HepG2 (cell line): ENCODE measurements around the gene MGAT5. TPM values are rescaled to one million over a fixed set of nuclear protein-coding genes. Genes with fewer than 3 reads are reported as not detected.

ENCODE experiments used
- AHDC1 ChIP-seq: sonication (generic); formaldehyde crosslinking; IDR thresholded peaks from 2 replicates; pipeline ENCODE4 v1.5.1; 2020; ENCODE audit warnings: mild to moderate bottlenecking, missing genetic modification reagents, borderline replicate concordance
- CEBPG ChIP-seq: IDR thresholded peaks from 2 replicates; pipeline ENCODE4 v1.6.1; 2016
- IRF2 ChIP-seq: IDR thresholded peaks from 2 replicates; pipeline ENCODE4 v1.6.1; 2018; ENCODE audit warnings: missing genetic modification reagents, missing compliant biosample characterization
- ZNF331 ChIP-seq: sonication (generic); formaldehyde crosslinking; IDR thresholded peaks from 2 replicates; pipeline ENCODE4 v1.4.0; 2020; ENCODE audit warnings: missing genetic modification reagents
- polyA plus RNA-seq, 8 experiments: library from polyadenylated mRNA; depleted of rRNA in 3 of 8; stranded (reverse) in 7 of 8; unstranded in 1 of 8; fragments of >200 nt; fragmentation: Illumina TruSeq in 4 of 8; extraction: Trizol in 4 of 8; gene quantifications; 2 replicates each; pipeline versions ENCODE4 v1.2.1 to v1.2.3, GENCODE V29; 2011 to 2016; ENCODE audit warnings: low read depth in 4 of 8, missing spikeins in 1 of 8, mixed read lengths in 1 of 8; ENCODE audit not compliant: insufficient read depth in 1 of 8
- total RNA-seq, 5 experiments: library from RNA; depleted of rRNA; stranded (reverse); fragments of >200 nt; fragmentation: Illumina TruSeq; extraction: Trizol; gene quantifications; 2 replicates each; pipeline ENCODE4 v1.2.3, GENCODE V29; 2016; ENCODE audit warnings: low read depth in 1 of 5
- TF ChIP-seq, protein P1 (sequence below), 2 experiments: sonication (generic) in 1 of 2; formaldehyde crosslinking in 1 of 2; IDR thresholded peaks; 2 replicates each; pipeline versions ENCODE4 v1.4.0 to v1.6.1; 2018 to 2020; ENCODE audit warnings: missing genetic modification reagents in 2 of 2, borderline replicate concordance in 1 of 2, low read depth in 1 of 2, mild to moderate bottlenecking in 1 of 2, missing biosample characterization in 1 of 2

The MGAT5 gene
- total and polyA plus RNA-seq, 2 of the 13 experiments (the other 11 are each of a cell fraction or from before 2014, with no cell fraction given): 33.1 to 60.2 TPM

DNA sequence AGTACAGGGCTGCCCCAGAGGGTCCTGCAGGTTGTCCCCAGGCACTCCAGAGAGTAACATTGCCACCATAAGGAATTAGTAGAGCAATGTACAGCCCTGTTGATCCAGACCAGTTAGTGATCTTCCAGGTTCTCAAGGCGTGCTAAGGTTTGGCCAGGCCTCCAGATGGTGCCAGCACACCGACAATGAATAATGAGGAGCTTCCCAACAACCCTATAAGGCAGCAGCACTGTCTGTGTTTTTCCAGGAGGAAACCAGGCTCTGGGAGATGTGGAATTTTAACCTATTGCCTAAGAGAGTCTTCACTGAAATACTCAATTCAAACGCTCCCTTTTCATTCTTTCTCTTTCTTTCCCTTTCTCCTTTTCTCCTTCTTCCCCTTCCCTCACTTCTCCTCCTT, 122.1 kb downstream of the MGAT5 start (continued):
- TF ChIP-seq ZNF331 (CRISPR knock-in tag) (peak; percentile 53; the same call in 1 of the 2 replicates), IRF2 (CRISPR knock-in tag) (0 out of 2 replicates have a peak, but pooled peaks have one; percentile 29), AHDC1 (CRISPR knock-in tag) (no peak), CEBPG (peak; percentile 62; the same call in 1 of the 2 replicates)
- TF ChIP-seq, protein P1, sequence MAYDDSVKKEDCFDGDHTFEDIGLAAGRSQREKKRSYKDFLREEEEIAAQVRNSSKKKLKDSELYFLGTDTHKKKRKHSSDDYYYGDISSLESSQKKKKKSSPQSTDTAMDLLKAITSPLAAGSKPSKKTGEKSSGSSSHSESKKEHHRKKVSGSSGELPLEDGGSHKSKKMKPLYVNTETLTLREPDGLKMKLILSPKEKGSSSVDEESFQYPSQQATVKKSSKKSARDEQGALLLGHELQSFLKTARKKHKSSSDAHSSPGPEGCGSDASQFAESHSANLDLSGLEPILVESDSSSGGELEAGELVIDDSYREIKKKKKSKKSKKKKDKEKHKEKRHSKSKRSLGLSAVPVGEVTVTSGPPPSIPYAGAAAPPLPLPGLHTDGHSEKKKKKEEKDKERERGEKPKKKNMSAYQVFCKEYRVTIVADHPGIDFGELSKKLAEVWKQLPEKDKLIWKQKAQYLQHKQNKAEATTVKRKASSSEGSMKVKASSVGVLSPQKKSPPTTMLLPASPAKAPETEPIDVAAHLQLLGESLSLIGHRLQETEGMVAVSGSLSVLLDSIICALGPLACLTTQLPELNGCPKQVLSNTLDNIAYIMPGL (CRISPR knock-in tag; IDR thresholded peaks at IDR 0.05; ENCODE audit: borderline replicate concordance in 1 of 2, low read depth in 1 of 2): peak in 1 of 2 experiments; percentile 50; a peak in 1 of 4 replicates
